ENCODE results near the gene CABLES1. TPM values are rescaled to one million over a fixed set of nuclear protein-coding genes. Genes with fewer than 3 reads are reported as not detected.

Gene CABLES1
- total RNA-seq, 1 experiment from 2014 or later: 29.5 TPM

DNA sequence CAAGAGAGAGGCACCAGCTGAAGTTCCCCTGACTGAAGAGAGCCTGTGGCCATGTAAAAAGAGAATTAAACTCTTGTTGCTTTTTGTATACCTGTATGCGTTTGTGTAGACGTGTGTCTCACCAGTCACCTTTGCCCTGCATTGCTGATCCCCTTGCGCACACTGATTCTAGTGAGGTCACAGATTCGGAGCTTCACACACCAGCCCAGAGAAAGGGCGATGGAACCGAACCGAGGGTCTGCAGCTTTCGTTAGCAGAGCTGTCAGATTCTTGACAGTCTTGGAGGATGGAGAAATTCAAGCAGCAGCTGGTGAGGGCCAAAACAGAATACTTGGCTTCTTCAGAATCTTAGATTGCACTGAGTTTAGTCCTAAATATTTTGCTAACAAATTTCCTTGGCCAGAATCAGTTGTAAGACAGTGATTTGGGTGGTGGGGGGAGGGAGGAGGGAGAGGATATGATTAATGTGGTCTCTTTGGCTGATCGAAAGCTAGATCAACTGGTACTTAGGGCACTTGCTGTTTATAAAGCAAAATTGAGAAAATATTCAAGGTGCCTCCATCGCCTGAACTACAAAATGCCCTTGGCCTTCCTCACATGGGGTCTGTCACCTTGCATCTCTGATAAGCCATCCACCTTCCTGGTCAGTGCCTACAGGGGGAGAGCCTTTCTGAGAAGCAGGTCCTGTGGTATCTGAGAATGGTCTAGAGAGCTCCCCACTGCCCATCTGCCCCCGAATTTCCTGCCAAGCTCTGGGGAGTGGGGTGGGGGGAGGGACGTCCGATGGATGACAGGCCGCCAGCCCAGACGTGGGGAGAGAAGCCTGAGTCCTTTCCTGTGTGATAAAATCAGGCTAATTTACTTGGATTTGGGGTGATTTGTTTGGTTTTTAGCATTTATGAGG lies 123.5 kb downstream of the CABLES1 start:
- BruUV-seq (replicated peaks): no TSS peak
- POLR2A ChIA-PET: no interaction called here
- Mint-ChIP-seq H3K27ac (ENCODE audit: unreplicated experiment) (peak overlapping the region; percentile 95), H3K36me3 (ENCODE audit: insufficient read depth, unreplicated experiment) (no peaks in the 10 kb centered on the region), H3K9me3 (ENCODE audit: unreplicated experiment) (no peaks in the 10 kb centered on the region), H3K4me1 (ENCODE audit: low read depth, unreplicated experiment) (peaks cover 9% of the 10 kb centered on the region), H3K4me3 (ENCODE audit: unreplicated experiment) (peak overlapping the region; percentile 75), H3K27me3 (ENCODE audit: insufficient read depth, unreplicated experiment) (no peaks in the 10 kb centered on the region)
- H3K4me1 ChIP-seq: peaks cover 18% of the 10 kb centered on the region
- intact Hi-C loops (cut with micrococcal nuclease; ENCODE audit: unreplicated experiment): loop anchor here (1.0 to 10.0 kb wide), 4 partner anchors 56 to 182 kb away; no protein-coding TSS in a partner anchor
- TF ChIP-seq, protein P1, sequence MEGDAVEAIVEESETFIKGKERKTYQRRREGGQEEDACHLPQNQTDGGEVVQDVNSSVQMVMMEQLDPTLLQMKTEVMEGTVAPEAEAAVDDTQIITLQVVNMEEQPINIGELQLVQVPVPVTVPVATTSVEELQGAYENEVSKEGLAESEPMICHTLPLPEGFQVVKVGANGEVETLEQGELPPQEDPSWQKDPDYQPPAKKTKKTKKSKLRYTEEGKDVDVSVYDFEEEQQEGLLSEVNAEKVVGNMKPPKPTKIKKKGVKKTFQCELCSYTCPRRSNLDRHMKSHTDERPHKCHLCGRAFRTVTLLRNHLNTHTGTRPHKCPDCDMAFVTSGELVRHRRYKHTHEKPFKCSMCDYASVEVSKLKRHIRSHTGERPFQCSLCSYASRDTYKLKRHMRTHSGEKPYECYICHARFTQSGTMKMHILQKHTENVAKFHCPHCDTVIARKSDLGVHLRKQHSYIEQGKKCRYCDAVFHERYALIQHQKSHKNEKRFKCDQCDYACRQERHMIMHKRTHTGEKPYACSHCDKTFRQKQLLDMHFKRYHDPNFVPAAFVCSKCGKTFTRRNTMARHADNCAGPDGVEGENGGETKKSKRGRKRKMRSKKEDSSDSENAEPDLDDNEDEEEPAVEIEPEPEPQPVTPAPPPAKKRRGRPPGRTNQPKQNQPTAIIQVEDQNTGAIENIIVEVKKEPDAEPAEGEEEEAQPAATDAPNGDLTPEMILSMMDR (IDR thresholded peaks at IDR 0.05; ENCODE audit: insufficient read depth in 1 of 2, low read depth in 1 of 2, low read length in 1 of 2, severe bottlenecking in 1 of 2, unreplicated experiment in 1 of 2): no peak
- H3K4me3 ChIP-seq (ENCODE audit: low read depth, low read length): no peak overlapping the region
- H3K27me3 ChIP-seq (replicated peaks; ENCODE audit: control insufficient read depth, insufficient read depth, low read length): no peaks in the 10 kb centered on the region
- H3K36me3 ChIP-seq (ENCODE audit: control insufficient read depth, insufficient read depth, low read length): no peaks in the 10 kb centered on the region
- CTCF ChIA-PET: interaction anchor here (1.0 kb wide), 1 partner anchor 276 kb away, joined by 4 read pairs; no protein-coding TSS in a partner anchor
- no peak for DNase-seq
- H3K9me3 ChIP-seq: no peaks in the 10 kb centered on the region

GRCh38 chr18:23259701-23260681 lies 124.7 kb downstream of the CABLES1 start:
- Histone ChIP-seq H3K27me3 (replicated peaks; ENCODE audit: control insufficient read depth, insufficient read depth, low read length) (no peaks in the 10 kb centered on the region), H3K36me3 (ENCODE audit: control insufficient read depth, insufficient read depth, low read length) (no peaks in the 10 kb centered on the region), H3K4me3 (ENCODE audit: low read depth, low read length) (peak overlapping the region; percentile 9; the same call in 1 of the 2 replicates), H3K4me1 (peaks cover 18% of the 10 kb centered on the region), H3K9me3 (no peaks in the 10 kb centered on the region)
- Mint-ChIP-seq H3K27me3 (ENCODE audit: insufficient read depth, unreplicated experiment) (no peaks in the 10 kb centered on the region), H3K36me3 (ENCODE audit: insufficient read depth, unreplicated experiment) (no peaks in the 10 kb centered on the region), H3K27ac (ENCODE audit: unreplicated experiment) (peak overlapping the region; percentile 95), H3K4me1 (ENCODE audit: low read depth, unreplicated experiment) (peaks cover 9% of the 10 kb centered on the region), H3K9me3 (ENCODE audit: unreplicated experiment) (no peaks in the 10 kb centered on the region), H3K4me3 (ENCODE audit: unreplicated experiment) (peak overlapping the region; percentile 75)
- ChIA-PET POLR2A (interaction anchor here (0.6 to 1.0 kb wide), 4 partner anchors 12 to 327 kb away, joined by 3 to 4 read pairs (median 4); partner anchors contain the start of gene RBBP8), CTCF (interaction anchor here (0.6 to 1.0 kb wide), 2 partner anchors 22 to 277 kb away, joined by 3 to 4 read pairs; no protein-coding TSS in a partner anchor)
- peak; percentile 90 to 95 for DNase-seq
- TSS peak; percentile 69 for BruUV-seq (replicated peaks)
- intact Hi-C loops (cut with micrococcal nuclease; ENCODE audit: unreplicated experiment): loop anchor here (1.0 to 10.0 kb wide), 5 partner anchors 55 to 183 kb away; no protein-coding TSS in a partner anchor
- TF ChIP-seq, protein P1 (IDR thresholded peaks at IDR 0.05; ENCODE audit: insufficient read depth in 1 of 2, low read depth in 1 of 2, low read length in 1 of 2, severe bottlenecking in 1 of 2, unreplicated experiment in 1 of 2): no peak
